ENCODE data around the gene KRR1. TPM values are rescaled to one million over a fixed set of nuclear protein-coding genes. Genes with fewer than 3 reads are reported as not detected.
"Not testable (repeated sequence)": the region's sequence is repeated elsewhere in the genome, so short reads cannot be mapped to it uniquely, and the experiment has no call there.

KRR1 gene
- polyA plus RNA-seq, 3 donors, result 8.7 to 18.9 (median 15.7) TPM

GRCh38 chr12:75444429-75445136 is 66.8 kb downstream of the KRR1 start:
- H3K27ac ChIP-seq (ENCODE audit: low read depth, low read length), result no peak overlapping the region
- 79 to 85% (median 81%) methylated on average over 6 of the region's 6 CpGs for WGBS, 3 donors

GRCh38 chr12:75443709-75444108 is 67.7 kb downstream of the KRR1 start:
- no peak overlapping the region for H3K27ac ChIP-seq (ENCODE audit: low read depth, low read length)
- WGBS, 3 donors, result 41 to 56% (median 53%) methylated on average over 3 of the region's 3 CpGs

DNA sequence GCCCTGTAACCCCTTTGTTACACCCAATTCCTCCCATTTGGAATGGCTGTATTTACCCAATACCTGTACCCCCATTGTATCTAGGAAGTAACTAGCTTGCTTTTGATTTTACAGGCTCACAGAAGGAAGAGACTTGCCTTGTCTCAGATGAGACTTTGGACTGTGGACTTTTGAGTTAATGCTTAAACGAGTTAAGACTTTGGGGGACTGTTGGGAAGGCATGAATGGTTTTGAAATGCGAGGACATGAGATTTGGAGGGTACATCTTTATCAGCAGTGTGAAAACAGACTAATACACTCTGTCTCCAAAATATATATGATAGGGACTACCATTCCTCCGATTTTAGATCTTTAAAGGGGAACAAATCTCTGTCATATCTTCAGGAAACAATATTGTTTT is 69.0 kb downstream of the KRR1 start:
- WGBS, 3 donors, result 23 to 52% (median 49%) methylated on average over 3 of the region's 3 CpGs
- not testable (repeated sequence) for H3K27ac ChIP-seq (ENCODE audit: low read depth, low read length)

GRCh38 chr12:75441687-75442449 is 69.5 kb downstream of the KRR1 start:
- 65 to 75% (median 67%) methylated on average over 4 of the region's 4 CpGs for WGBS, 3 donors
- not testable (repeated sequence) for H3K27ac ChIP-seq (ENCODE audit: low read depth, low read length)

Other genes starting within 250 kb of the KRR1 start
- 1 to 10 TPM in 2 of 3 donors, under 1 TPM in 1; 0.77 to 6.1 (median 2.1) TPM for gene CAPS2, start 181.3 kb downstream of the KRR1 start, polyA plus RNA-seq
- gene GLIPR1L1, start 176.9 kb downstream of the KRR1 start, polyA plus RNA-seq, result not detected
- gene GLIPR1L2, start 120.5 kb downstream of the KRR1 start, polyA plus RNA-seq, result 1 to 10 TPM in 1 of 3 donors, under 1 TPM in 2; 0.71 to 1.3 (median 0.74) TPM
- 1 to 10 TPM; 1.3 to 9.5 (median 7.8) TPM for gene GLIPR1, start 30.9 kb downstream of the KRR1 start, polyA plus RNA-seq

All from adipose tissue (tissue), 3 donors.